ENCODE measurements around the gene CAPZB. TPM values are rescaled to one million over a fixed set of nuclear protein-coding genes. Genes with fewer than 3 reads are reported as not detected.
A peak's percentile ranks its signal among the peaks of the same experiment; 100 is the strongest.

The CAPZB gene
- total and polyA plus RNA-seq, 11 donors = 77.8 to 348 (median 237) TPM

GRCh38 chr1:19373211-19374082 is 111.9 kb downstream of the CAPZB start:
- TF ChIP-seq POLR2A (IDR thresholded peaks at IDR 0.05) (no peak), CTCF (IDR thresholded peaks at IDR 0.05) (no peak)
- 84 to 91% (median 88%) methylated on average over 13 to 15 of the region's 15 CpGs for WGBS, 4 donors

GRCh38 chr1:19372602-19373001 is 112.7 kb downstream of the CAPZB start:
- no peak overlapping the region for H3K27ac ChIP-seq
- TF ChIP-seq CTCF (IDR thresholded peaks at IDR 0.05) = no peak
- TF ChIP-seq POLR2A (IDR thresholded peaks at IDR 0.05) = no peak
- H3K4me1 ChIP-seq = peaks cover 3 to 69% (median 28%) of the 10 kb centered on the region in 12 donors
- intact Hi-C loops (cut with DNase I) = no loop called here
- H3K4me3 ChIP-seq = no peak overlapping the region
- DNase-seq = no peak
- no peak for ATAC-seq
- H3K36me3 ChIP-seq = peaks cover 0 to 62% (median 38%) of the 10 kb centered on the region in 9 donors
- no peaks in the 10 kb centered on the region for H3K9me3 ChIP-seq
- 91 to 96% (median 94%) methylated on average over 7 of the region's 7 CpGs for WGBS, 4 donors
- H3K27me3 ChIP-seq = no peaks in the 10 kb centered on the region

More at GRCh38 chr1:19373211-19374082, 111.9 kb downstream of the CAPZB start:
- H3K9me3 ChIP-seq = no peaks in the 10 kb centered on the region
- H3K27me3 ChIP-seq = no peaks in the 10 kb centered on the region
- ATAC-seq (no peak), DNase-seq (no peak)
- intact Hi-C loops (cut with DNase I) = no loop called here
- H3K27ac ChIP-seq = peak overlapping the region in 3 of 12 donors; percentile 6 to 57 (median 19)
- H3K36me3 ChIP-seq = peaks cover 0 to 70% (median 46%) of the 10 kb centered on the region in 9 donors
- H3K4me1 ChIP-seq = peaks cover 3 to 69% (median 26%) of the 10 kb centered on the region in 12 donors
- no peak overlapping the region for H3K4me3 ChIP-seq

GRCh38 chr1:19372136-19372514 is 113.2 kb downstream of the CAPZB start:
- H3K4me3 ChIP-seq = no peak overlapping the region
- DNase-seq = peak in 1 of 5 donors; percentile 37
- ATAC-seq = no peak
- H3K27ac ChIP-seq = no peak overlapping the region
- WGBS, 4 donors = 84 to 93% (median 88%) methylated on average over 5 of the region's 5 CpGs
- H3K27me3 ChIP-seq = no peaks in the 10 kb centered on the region
- no peaks in the 10 kb centered on the region for H3K9me3 ChIP-seq
- intact Hi-C loops (cut with DNase I) = no loop called here
- TF ChIP-seq CTCF (IDR thresholded peaks at IDR 0.05) (no peak), POLR2A (IDR thresholded peaks at IDR 0.05) (no peak)
- peaks cover 3 to 72% (median 31%) of the 10 kb centered on the region in 12 donors for H3K4me1 ChIP-seq
- H3K36me3 ChIP-seq = peaks cover 0 to 57% (median 33%) of the 10 kb centered on the region in 9 donors
